PC-3 (cell line): ENCODE results near the gene MINDY4B. TPM values are rescaled to one million over a fixed set of nuclear protein-coding genes. Genes with fewer than 3 reads are reported as not detected.
A peak's percentile ranks its signal among the peaks of the same experiment; 100 is the strongest.
"Not testable (repeated sequence)": the region's sequence is repeated elsewhere in the genome, so short reads cannot be mapped to it uniquely, and the experiment has no call there.

Source experiments
- ATAC-seq: fragments of 200-7000 bp; cut with Tn5 transposase; 2 replicates; pipeline ENCODE4 v1.9.1; 2020; ENCODE audit warnings: mild to moderate bottlenecking, moderate library complexity
- BruUV-seq: library from RNA; stranded (reverse); fragments of 400-500 nt; replicated peaks from 2 replicates; lab custom pipeline; 2021; lab: Mats Ljungman, UMichigan
- CTCF ChIA-PET: fragments of 300-600 bp; sonication (Branson Sonifier 250); formaldehyde crosslinking; loops from one replicate; lab custom pipeline; 2022; ENCODE audit warnings: antibody characterized with exemption; lab: Charles Lee
- POLR2A ChIA-PET: fragments of 300-600 bp; sonication (Branson Sonifier 250); formaldehyde crosslinking; loops from one replicate; lab custom pipeline; 2022; ENCODE audit warnings: antibody characterized with exemption; ENCODE audit not compliant: unreplicated experiment; lab: Charles Lee
- DNase-seq: peaks from one replicate; pipeline ENCODE4 v3.0.0-alpha.2; 2015
- H2AFZ ChIP-seq: fragments of 300-600 bp; sonication (generic); 2 replicates; pipeline ENCODE4 v1.6.0; 2016; ENCODE audit warnings: antibody characterized with exemption, low read length
- H3F3A ChIP-seq: fragments of 300-600 bp; sonication (generic); one replicate; pipeline ENCODE4 v1.6.0; 2017; ENCODE audit warnings: antibody characterized with exemption, low read length, control low read depth, mild to moderate bottlenecking; ENCODE audit not compliant: unreplicated experiment
- H3K27ac ChIP-seq: fragments of 300-600 bp; sonication (generic); 2 replicates; pipeline ENCODE4 v1.5.1; 2016; ENCODE audit warnings: mild to moderate bottlenecking, low read length
- H3K27me3 ChIP-seq: fragments of 300-600 bp; sonication (generic); 2 replicates; pipeline ENCODE4 v1.6.1; 2016; ENCODE audit warnings: low read length, mixed read lengths
- H3K36me3 ChIP-seq: fragments of 300-600 bp; sonication (generic); 2 replicates; pipeline ENCODE4 v1.6.1; 2016; ENCODE audit warnings: low read depth, mixed run types, low read length, mixed read lengths
- H3K4me1 ChIP-seq: fragments of 300-600 bp; sonication (generic); 2 replicates; pipeline ENCODE4 v1.5.1; 2016; ENCODE audit warnings: low read length; ENCODE audit not compliant: insufficient read depth
- H3K4me2 ChIP-seq: fragments of 300-600 bp; sonication (generic); 2 replicates; pipeline ENCODE4 v1.6.0; 2016; ENCODE audit warnings: low read length
- H3K4me3 ChIP-seq: fragments of 300-600 bp; sonication (generic); 2 replicates; pipeline ENCODE4 v1.5.1; 2016; ENCODE audit warnings: mild to moderate bottlenecking, low read length, mixed read lengths
- H3K79me2 ChIP-seq: fragments of 300-600 bp; sonication (generic); 2 replicates; pipeline ENCODE4 v1.6.1; 2017; ENCODE audit warnings: low read length, mixed read lengths
- H3K9ac ChIP-seq: fragments of 300-600 bp; sonication (generic); 2 replicates; pipeline ENCODE4 v1.6.0; 2016; ENCODE audit warnings: mild to moderate bottlenecking, low read length
- H3K9me2 ChIP-seq: fragments of 300-600 bp; sonication (generic); replicated peaks from 2 replicates; pipeline ENCODE4 v1.6.1; 2016; ENCODE audit warnings: mixed run types, low read length, mixed read lengths
- H3K9me3 ChIP-seq: fragments of 300-600 bp; sonication (generic); 2 replicates; pipeline ENCODE4 v1.6.1; 2016; ENCODE audit warnings: low read length, mixed read lengths
- H4K20me1 ChIP-seq: fragments of 300-600 bp; sonication (generic); 2 replicates; pipeline ENCODE4 v1.6.1; 2016; ENCODE audit warnings: low read length, mixed read lengths
- EZH2 ChIP-seq: fragments of 300-600 bp; sonication (generic); IDR thresholded peaks from one replicate; pipeline ENCODE4 v1.6.1; 2017; ENCODE audit warnings: antibody characterized with exemption, mild to moderate bottlenecking, low read length; ENCODE audit not compliant: unreplicated experiment
- EZH2phosphoT487 ChIP-seq: fragments of 300-600 bp; sonication (generic); IDR thresholded peaks from 2 replicates; pipeline ENCODE4 v1.6.1; 2018; ENCODE audit warnings: mild to moderate bottlenecking, antibody characterized with exemption, low read length, borderline replicate concordance
- intact Hi-C: fragments of 100-400 bp; cut with micrococcal nuclease; formaldehyde crosslinking; loops from 2 replicates; pipeline ENCODE4 v1.9.0; 2023
- total RNA-seq: library from RNA; depleted of rRNA; stranded (reverse); fragments of >200 nt; gene quantifications from 2 replicates; pipeline ENCODE4 v1.2.3, GENCODE V29; 2014
- TF ChIP-seq, protein P1 (sequence below): fragments of 300-600 bp; sonication (generic); conservative IDR thresholded peaks from 2 replicates; pipeline ENCODE4 v1.5.1; 2017; ENCODE audit warnings: antibody characterized with exemption, low read depth, mild to moderate bottlenecking, low read length

The MINDY4B gene
- total RNA-seq, 1 experiment from 2014 or later: not detected

- Histone ChIP-seq H3K36me3 (no peaks in the 10 kb centered on the region), H3K27ac (no peak overlapping the region), H3K79me2 (no peaks in the 10 kb centered on the region), H3K9me3 (no peaks in the 10 kb centered on the region), H3K27me3 (peaks cover 13% of the 10 kb centered on the region; the same call in 1 of the 2 replicates), H3K4me3 (no peak overlapping the region), H3K9me2 (no peaks in the 10 kb centered on the region), H3F3A (no peaks in the 10 kb centered on the region), H3K4me1 (no peaks in the 10 kb centered on the region), H4K20me1 (no peaks in the 10 kb centered on the region), H3K4me2 (no peak overlapping the region), H3K9ac (no peak overlapping the region), H2AFZ (no peak overlapping the region)
- intact Hi-C loops: loop anchor here (5.0 kb wide), 1 partner anchor 340 kb away; no protein-coding TSS in a partner anchor
- ATAC-seq: no peak
- no peak for DNase-seq
- CTCF ChIA-PET: no interaction called here
- POLR2A ChIA-PET: no interaction called here
- BruUV-seq: no TSS peak
- TF ChIP-seq EZH2phosphoT487: no peak
These were observed 37.8 kb downstream of the MINDY4B start for GRCh38 chr3:150867434-150867833.

- H3K36me3 ChIP-seq, H3K4me1 ChIP-seq, H3K9ac ChIP-seq, H3K4me3 ChIP-seq, H3K27ac ChIP-seq, H3K9me3 ChIP-seq, H3F3A ChIP-seq, H3K4me2 ChIP-seq, H2AFZ ChIP-seq, BruUV-seq, ATAC-seq, CTCF ChIA-PET, H4K20me1 ChIP-seq, intact Hi-C loops, H3K27me3 ChIP-seq, H3K79me2 ChIP-seq, POLR2A ChIA-PET, H3K9me2 ChIP-seq: not testable (repeated sequence)
- peak; percentile 12 for DNase-seq
These were observed 41.3 kb downstream of the MINDY4B start for GRCh38 chr3:150863921-150864320.

- DNase-seq (no peak), ATAC-seq (no peak)
- no TSS peak for BruUV-seq
- POLR2A ChIA-PET: interaction anchor here (0.6 kb wide), 1 partner anchor 895 kb away, joined by 13 read pairs; no protein-coding TSS in a partner anchor
- TF ChIP-seq EZH2 (no peak), EZH2phosphoT487 (no peak)
- TF ChIP-seq, protein P1, sequence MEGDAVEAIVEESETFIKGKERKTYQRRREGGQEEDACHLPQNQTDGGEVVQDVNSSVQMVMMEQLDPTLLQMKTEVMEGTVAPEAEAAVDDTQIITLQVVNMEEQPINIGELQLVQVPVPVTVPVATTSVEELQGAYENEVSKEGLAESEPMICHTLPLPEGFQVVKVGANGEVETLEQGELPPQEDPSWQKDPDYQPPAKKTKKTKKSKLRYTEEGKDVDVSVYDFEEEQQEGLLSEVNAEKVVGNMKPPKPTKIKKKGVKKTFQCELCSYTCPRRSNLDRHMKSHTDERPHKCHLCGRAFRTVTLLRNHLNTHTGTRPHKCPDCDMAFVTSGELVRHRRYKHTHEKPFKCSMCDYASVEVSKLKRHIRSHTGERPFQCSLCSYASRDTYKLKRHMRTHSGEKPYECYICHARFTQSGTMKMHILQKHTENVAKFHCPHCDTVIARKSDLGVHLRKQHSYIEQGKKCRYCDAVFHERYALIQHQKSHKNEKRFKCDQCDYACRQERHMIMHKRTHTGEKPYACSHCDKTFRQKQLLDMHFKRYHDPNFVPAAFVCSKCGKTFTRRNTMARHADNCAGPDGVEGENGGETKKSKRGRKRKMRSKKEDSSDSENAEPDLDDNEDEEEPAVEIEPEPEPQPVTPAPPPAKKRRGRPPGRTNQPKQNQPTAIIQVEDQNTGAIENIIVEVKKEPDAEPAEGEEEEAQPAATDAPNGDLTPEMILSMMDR: no peak
- no peak overlapping the region for H3K27ac ChIP-seq
- H3K4me3 ChIP-seq: no peak overlapping the region
- no peaks in the 10 kb centered on the region for H3K9me3 ChIP-seq
- H3K9ac ChIP-seq: no peak overlapping the region
- no peaks in the 10 kb centered on the region for H3F3A ChIP-seq
- no peaks in the 10 kb centered on the region for H3K4me1 ChIP-seq
- H2AFZ ChIP-seq: no peak overlapping the region
- 0 out of 2 replicates have a peak, but pooled peaks cover 5% of the 10 kb centered on the region for H3K27me3 ChIP-seq
- no peaks in the 10 kb centered on the region for H3K9me2 ChIP-seq
- no peak overlapping the region for H3K4me2 ChIP-seq
- H4K20me1 ChIP-seq: no peaks in the 10 kb centered on the region
- CTCF ChIA-PET: interaction anchor here (0.5 kb wide), 1 partner anchor 263 kb away, joined by 6 read pairs; no protein-coding TSS in a partner anchor
- intact Hi-C loops: no loop called here
- H3K36me3 ChIP-seq: no peaks in the 10 kb centered on the region
- no peaks in the 10 kb centered on the region for H3K79me2 ChIP-seq
These were observed 43.4 kb downstream of the MINDY4B start for GRCh38 chr3:150861851-150862250.

GRCh38 chr3:150857936-150858335 is 47.3 kb downstream of the MINDY4B start:
- POLR2A ChIA-PET, BruUV-seq, intact Hi-C loops, H3K9me3 ChIP-seq, H3K27me3 ChIP-seq, H3F3A ChIP-seq, H3K9ac ChIP-seq, H4K20me1 ChIP-seq, H3K4me2 ChIP-seq, H3K9me2 ChIP-seq, ATAC-seq, H3K4me3 ChIP-seq, H3K4me1 ChIP-seq, H3K79me2 ChIP-seq, H3K36me3 ChIP-seq, H2AFZ ChIP-seq, CTCF ChIA-PET, H3K27ac ChIP-seq, DNase-seq: not testable (repeated sequence)
